Kidney capillary endothelial cell (primary cell): ENCODE results near the gene HM13.
"Not testable (repeated sequence)": the region's sequence is repeated elsewhere in the genome, so short reads cannot be mapped to it uniquely, and the experiment has no call there.

ENCODE experiments used
- DNase-seq: peaks from one replicate; pipeline ENCODE4 v3.0.0-alpha.2; 2018; ENCODE audit warnings: low spot score

Gene HM13

GRCh38 chr20:31612271-31612640 is 98.0 kb downstream of the HM13 start:
- not testable (repeated sequence) for DNase-seq

GRCh38 chr20:31615416-31615815 is 101.2 kb downstream of the HM13 start:
- DNase-seq = no peak

GRCh38 chr20:31617432-31618104 is 103.3 kb downstream of the HM13 start:
- DNase-seq = no peak
